IPS-NIHi11 (cell line): ENCODE measurements around the gene TNNT2.

Experiments
- DNase-seq: peaks from one replicate; pipeline ENCODE4 v3.0.0; 2012; ENCODE audit warnings: mixed read lengths, low spot score

The TNNT2 gene

GRCh38 chr1:201401700-201402099 lies 24.2 kb upstream of the TNNT2 start:
- no peak for DNase-seq

GRCh38 chr1:201400852-201401230 lies 23.4 kb upstream of the TNNT2 start:
- no peak for DNase-seq

GRCh38 chr1:201400212-201400851 lies 22.9 kb upstream of the TNNT2 start:
- no peak for DNase-seq

GRCh38 chr1:201399352-201400126 lies 22.1 kb upstream of the TNNT2 start:
- peak; percentile 83 for DNase-seq

GRCh38 chr1:201399018-201399351 lies 21.5 kb upstream of the TNNT2 start, which contains the start of gene LAD1:
Gene LAD1 (minus strand): TSS chr1:201399324. CDS start chr1:201399306, 18 bp downstream.
- DNase-seq, result no peak

GRCh38 chr1:201397675-201398074 lies 20.2 kb upstream of the TNNT2 start:
- no peak for DNase-seq

GRCh38 chr1:201396861-201397464 lies 19.5 kb upstream of the TNNT2 start:
- DNase-seq, result no peak

- no peak for DNase-seq
Observed at GRCh38 chr1:201395936-201396335, 18.5 kb upstream of the TNNT2 start.

- DNase-seq, result no peak
Observed at GRCh38 chr1:201394591-201394990, 17.1 kb upstream of the TNNT2 start.

- no peak for DNase-seq
Observed at GRCh38 chr1:201393076-201393475, 15.6 kb upstream of the TNNT2 start.

GRCh38 chr1:201391651-201392511 lies 14.4 kb upstream of the TNNT2 start:
- no peak for DNase-seq

- no peak for DNase-seq
Observed at GRCh38 chr1:201391225-201391624, 13.7 kb upstream of the TNNT2 start.

- DNase-seq, result no peak
Observed at GRCh38 chr1:201389051-201389450, 11.6 kb upstream of the TNNT2 start.

GRCh38 chr1:201386208-201386607 lies 8.7 kb upstream of the TNNT2 start:
- no peak for DNase-seq

GRCh38 chr1:201385299-201385891 lies 7.9 kb upstream of the TNNT2 start:
- peak; percentile 88 for DNase-seq

- DNase-seq, result no peak
Observed at GRCh38 chr1:201384406-201384782, 6.9 kb upstream of the TNNT2 start.

GRCh38 chr1:201383647-201384405 lies 6.3 kb upstream of the TNNT2 start:
- no peak for DNase-seq

GRCh38 chr1:201381130-201381529 lies 3.6 kb upstream of the TNNT2 start:
- no peak for DNase-seq

GRCh38 chr1:201379733-201380242 lies 2.3 kb upstream of the TNNT2 start:
- no peak for DNase-seq

- DNase-seq, result no peak
Observed at GRCh38 chr1:201378804-201379203, 1.3 kb upstream of the TNNT2 start.
